ENCODE data around the gene IGLL1. TPM values are rescaled to one million over a fixed set of nuclear protein-coding genes. Genes with fewer than 3 reads are reported as not detected.

IGLL1 gene
- total RNA-seq, 4 donors from 2014 or later, result not detected

DNA sequence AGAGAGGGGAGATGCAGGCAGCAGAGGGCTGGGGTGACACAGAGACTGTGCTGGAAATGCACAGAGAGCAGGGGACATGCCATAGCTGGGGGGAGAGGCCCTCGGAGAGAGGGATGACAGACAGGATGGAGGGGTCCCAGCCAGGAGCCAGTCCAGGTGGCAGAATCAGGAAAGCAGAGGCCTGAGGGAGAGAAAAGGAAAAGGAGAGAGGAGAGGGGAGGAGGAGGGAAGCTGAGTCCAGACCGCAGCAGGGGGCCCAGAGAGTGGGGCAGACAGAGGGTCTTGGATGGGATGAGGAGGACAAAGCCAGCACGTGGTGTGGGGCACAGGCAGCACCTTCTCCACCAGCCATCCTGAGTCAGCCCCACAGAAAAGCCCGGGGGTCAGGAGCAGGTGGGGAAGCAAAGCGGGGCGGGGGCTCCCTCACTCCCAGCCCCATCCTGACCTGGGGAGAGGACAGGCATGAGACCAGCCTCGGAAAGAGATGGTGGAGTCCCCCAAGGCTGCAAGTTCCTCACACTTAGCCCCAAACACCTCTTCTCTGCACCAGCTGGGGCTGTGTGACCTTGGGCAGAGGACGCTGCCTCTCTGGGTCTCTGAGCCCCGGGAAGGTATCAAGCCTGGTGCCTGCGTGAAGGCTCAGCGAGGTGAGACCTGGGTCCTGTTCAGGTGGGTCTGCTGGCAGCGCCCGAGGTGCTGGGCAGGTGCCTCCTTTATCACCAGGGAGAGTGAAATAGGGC, 48.0 kb downstream of the IGLL1 start:
- WGBS, 2 donors, result 77 to 81% methylated on average over 13 of the region's 13 CpGs
- intact Hi-C loops (cut with DNase I; ENCODE audit: low total_unique reads), result loop anchor here (10.0 kb wide), 2 partner anchors 147 to 313 kb away; no protein-coding TSS in a partner anchor
- TF ChIP-seq, protein P1, sequence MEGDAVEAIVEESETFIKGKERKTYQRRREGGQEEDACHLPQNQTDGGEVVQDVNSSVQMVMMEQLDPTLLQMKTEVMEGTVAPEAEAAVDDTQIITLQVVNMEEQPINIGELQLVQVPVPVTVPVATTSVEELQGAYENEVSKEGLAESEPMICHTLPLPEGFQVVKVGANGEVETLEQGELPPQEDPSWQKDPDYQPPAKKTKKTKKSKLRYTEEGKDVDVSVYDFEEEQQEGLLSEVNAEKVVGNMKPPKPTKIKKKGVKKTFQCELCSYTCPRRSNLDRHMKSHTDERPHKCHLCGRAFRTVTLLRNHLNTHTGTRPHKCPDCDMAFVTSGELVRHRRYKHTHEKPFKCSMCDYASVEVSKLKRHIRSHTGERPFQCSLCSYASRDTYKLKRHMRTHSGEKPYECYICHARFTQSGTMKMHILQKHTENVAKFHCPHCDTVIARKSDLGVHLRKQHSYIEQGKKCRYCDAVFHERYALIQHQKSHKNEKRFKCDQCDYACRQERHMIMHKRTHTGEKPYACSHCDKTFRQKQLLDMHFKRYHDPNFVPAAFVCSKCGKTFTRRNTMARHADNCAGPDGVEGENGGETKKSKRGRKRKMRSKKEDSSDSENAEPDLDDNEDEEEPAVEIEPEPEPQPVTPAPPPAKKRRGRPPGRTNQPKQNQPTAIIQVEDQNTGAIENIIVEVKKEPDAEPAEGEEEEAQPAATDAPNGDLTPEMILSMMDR (IDR thresholded peaks at IDR 0.05), result no peak
- no peak for TF ChIP-seq POLR2A (IDR thresholded peaks at IDR 0.05)
- no peak overlapping the region for H3K4me3 ChIP-seq (ENCODE audit: low read depth, poor library complexity, severe bottlenecking)
- DNase-seq (ENCODE audit: low spot score in 2 of 2), result no peak

DNA sequence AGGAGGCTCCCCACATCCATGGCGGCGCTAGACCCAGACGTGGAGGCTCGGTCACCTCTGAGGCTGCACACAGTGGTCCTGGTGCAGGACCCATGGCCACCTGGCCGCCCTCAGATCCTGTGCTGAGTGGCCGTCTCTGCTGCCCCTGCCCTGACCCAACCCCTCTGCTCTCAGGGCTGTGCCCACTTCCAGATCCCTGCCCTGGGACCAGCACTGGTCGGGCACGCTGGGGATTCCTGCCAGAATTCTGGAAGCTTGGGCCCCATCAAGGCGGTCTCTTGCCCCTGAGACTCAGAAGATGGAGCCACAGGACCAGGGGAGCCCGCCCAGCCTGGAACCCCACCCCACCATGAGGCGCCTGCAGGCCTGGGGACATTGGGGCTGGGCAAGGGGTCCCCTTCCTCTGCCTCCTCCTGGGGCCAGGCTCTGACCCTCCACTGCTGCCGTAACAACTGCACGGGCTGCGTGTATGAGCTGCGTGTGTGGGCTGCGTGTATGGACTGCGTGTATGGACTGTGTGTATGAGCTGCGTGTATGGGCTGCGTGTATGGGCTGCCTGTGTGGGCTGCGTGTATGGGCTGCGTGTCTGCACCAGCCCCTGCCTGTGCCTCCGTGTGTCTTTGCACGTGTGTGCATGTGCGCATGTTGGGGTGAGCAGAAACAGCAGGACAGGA, 48.7 kb downstream of the IGLL1 start:
- no peak for DNase-seq (ENCODE audit: low spot score in 2 of 2)
- intact Hi-C loops (cut with DNase I; ENCODE audit: low total_unique reads), result loop anchor here (10.0 kb wide), 2 partner anchors 147 to 313 kb away; no protein-coding TSS in a partner anchor
- 70 to 81% methylated on average over 18 to 23 of the region's 24 CpGs for WGBS, 2 donors
- H3K4me3 ChIP-seq (ENCODE audit: low read depth, poor library complexity, severe bottlenecking), result no peak overlapping the region
- TF ChIP-seq, protein P1 (IDR thresholded peaks at IDR 0.05), result no peak
- no peak for TF ChIP-seq POLR2A (IDR thresholded peaks at IDR 0.05)

DNA sequence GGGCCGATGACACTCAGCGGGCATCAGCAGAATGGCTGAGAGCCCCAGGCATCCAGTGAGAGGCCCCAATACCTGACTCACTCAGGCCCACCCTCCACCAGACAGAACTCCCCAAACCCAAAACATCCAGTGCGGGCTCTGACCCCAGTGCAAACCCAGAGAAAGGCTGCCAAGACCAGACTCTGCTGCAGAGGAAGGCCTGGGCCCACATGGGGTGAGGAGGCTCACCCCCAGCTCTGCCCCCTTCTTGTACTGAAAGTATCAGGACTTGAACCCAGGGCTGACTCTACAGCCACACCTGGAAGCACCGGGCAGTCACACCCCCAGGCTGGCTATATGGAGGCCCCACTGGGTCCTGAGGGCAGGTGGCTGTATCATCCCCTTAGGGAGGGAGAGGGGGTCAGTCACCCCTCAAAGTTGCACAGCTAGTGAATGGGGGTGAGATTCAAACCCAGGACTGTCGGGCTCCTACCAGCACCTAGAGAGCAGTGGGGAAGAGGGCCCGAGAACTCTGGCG, 49.3 kb downstream of the IGLL1 start:
- intact Hi-C loops (cut with DNase I; ENCODE audit: low total_unique reads), result loop anchor here (10.0 kb wide), 2 partner anchors 146 to 314 kb away; no protein-coding TSS in a partner anchor
- no peak for TF ChIP-seq POLR2A (IDR thresholded peaks at IDR 0.05)
- TF ChIP-seq, protein P1 (IDR thresholded peaks at IDR 0.05), result no peak
- no peak overlapping the region for H3K4me3 ChIP-seq (ENCODE audit: low read depth, poor library complexity, severe bottlenecking)
- WGBS, 2 donors, result 94 to 100% methylated on average over 4 to 7 of the region's 7 CpGs
- DNase-seq (ENCODE audit: low spot score in 2 of 2), result no peak

DNA sequence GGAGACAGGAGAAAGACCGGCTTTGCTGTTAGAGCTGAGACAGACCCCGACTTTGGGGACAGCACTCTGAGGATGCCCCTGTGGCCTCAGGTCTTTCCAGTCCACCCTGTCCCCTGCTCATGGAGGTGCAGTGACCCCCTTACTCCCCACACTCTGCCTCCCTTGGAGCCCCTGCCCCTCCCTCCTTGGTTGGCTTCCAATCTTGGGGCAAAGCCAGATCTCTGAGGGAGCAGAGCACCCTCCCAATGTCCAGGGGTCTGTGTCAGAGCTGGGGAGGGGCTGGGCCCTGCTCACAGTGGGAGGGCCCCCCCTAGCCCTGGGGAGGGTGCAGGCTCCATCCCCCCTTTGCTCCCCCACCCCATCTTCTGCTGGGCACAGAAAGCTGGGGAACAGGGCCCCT, 50.0 kb downstream of the IGLL1 start:
- TF ChIP-seq POLR2A (IDR thresholded peaks at IDR 0.05), result no peak
- TF ChIP-seq, protein P1 (IDR thresholded peaks at IDR 0.05), result no peak
- intact Hi-C loops (cut with DNase I; ENCODE audit: low total_unique reads), result loop anchor here (10.0 kb wide), 2 partner anchors 145 to 315 kb away; no protein-coding TSS in a partner anchor
- H3K4me3 ChIP-seq (ENCODE audit: low read depth, poor library complexity, severe bottlenecking), result no peak overlapping the region
- no peak for DNase-seq (ENCODE audit: low spot score in 2 of 2)
- WGBS, 2 donors, result 65 to 88% methylated on average over 2 of the region's 2 CpGs

DNA sequence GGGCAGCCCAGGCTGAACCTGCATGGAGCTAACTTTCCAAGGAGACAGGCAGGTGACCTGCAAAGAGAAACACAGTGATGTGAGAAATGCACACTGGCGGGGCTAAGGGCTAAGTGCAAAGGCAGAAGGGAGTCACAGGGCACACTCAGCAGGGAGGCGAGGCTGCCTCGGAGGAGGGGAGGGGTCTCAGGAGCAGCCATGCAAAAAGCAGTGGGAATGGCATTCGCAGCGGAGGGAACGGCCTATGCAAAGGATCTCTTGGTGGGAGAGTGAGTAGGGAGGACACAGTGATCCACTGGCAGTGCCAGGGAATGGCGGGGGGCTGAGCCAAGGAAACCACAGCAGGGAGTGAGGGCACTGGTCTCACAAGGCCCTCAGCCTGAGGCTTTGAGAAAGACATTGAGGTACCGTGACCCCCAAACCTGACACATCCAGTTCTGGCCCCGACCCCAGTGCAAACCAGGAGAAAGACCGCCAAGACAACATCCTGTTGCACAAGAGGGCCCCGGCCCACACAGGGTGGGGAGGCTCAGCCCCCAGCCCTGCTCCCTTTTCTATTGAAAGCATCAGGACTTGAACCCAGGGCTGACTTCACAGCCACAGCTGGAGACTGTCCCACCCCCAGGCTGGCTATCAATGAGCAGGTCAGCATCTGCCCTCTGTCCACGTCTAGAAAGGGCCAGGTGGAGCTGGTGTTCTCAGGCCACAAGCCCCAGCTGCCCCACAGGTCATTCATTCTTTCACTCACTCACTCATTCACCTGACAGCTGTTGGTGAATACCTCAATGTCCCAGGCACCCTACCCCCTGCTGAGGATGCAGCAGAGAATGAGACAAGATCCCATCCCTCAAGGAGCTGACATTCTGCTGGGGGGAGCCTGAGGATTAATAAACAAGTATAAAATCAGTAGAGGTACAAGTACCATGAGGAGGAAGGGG, 50.7 kb downstream of the IGLL1 start:
- WGBS, 2 donors, result 83 to 85% methylated on average over 12 of the region's 12 CpGs
- no peak for TF ChIP-seq POLR2A (IDR thresholded peaks at IDR 0.05)
- TF ChIP-seq, protein P1 (IDR thresholded peaks at IDR 0.05), result no peak
- no peak for DNase-seq (ENCODE audit: low spot score in 2 of 2)
- no peak overlapping the region for H3K4me3 ChIP-seq (ENCODE audit: low read depth, poor library complexity, severe bottlenecking)
- intact Hi-C loops (cut with DNase I; ENCODE audit: low total_unique reads), result loop anchor here (10.0 kb wide), 2 partner anchors 145 to 315 kb away; no protein-coding TSS in a partner anchor
